MM.1S (cell line): ENCODE results near the gene ADSS1.

ENCODE experiments used
- CTCF ChIP-seq: fragments of 300-600 bp; sonication (generic); IDR thresholded peaks from 2 replicates; pipeline ENCODE4 v1.5.1; 2016; ENCODE audit warnings: antibody characterized with exemption, low read length, mixed read lengths
- EZH2 ChIP-seq: fragments of 300-600 bp; sonication (generic); optimal IDR thresholded peaks from 2 replicates; pipeline ENCODE3; 2017; ENCODE audit warnings: low read depth, mild to moderate bottlenecking, antibody characterized with exemption, low read length, mixed read lengths
- EZH2phosphoT487 ChIP-seq: fragments of 300-600 bp; sonication (generic); IDR thresholded peaks from 2 replicates; pipeline ENCODE4 v1.6.1; 2018; ENCODE audit warnings: antibody characterized with exemption, low read length

- no peak for TF ChIP-seq EZH2phosphoT487
- no peak for TF ChIP-seq EZH2
- TF ChIP-seq CTCF, result no peak
Measured at GRCh38 chr14:104701383-104702076, 22.5 kb upstream of the ADSS1 start.
